Uterus (tissue), 4 donors: ENCODE results near the gene CPE. TPM values are rescaled to one million over a fixed set of nuclear protein-coding genes. Genes with fewer than 3 reads are reported as not detected.

Experiments
- DNase-seq, 2 donors: peaks; one replicate each; pipeline ENCODE4 v3.0.0-alpha.2; 2019 to 2020
- H3K27ac ChIP-seq, 2 donors: fragments of 200-600 bp; sonication (generic); 1 replicate in 1 of 2; 2 replicates in 1 of 2; pipeline ENCODE4 v1.5.1; 2016 to 2018
- H3K27me3 ChIP-seq, 2 donors: fragments of 200-600 bp; sonication (generic); one replicate each; pipeline ENCODE4 v1.5.1; 2018 to 2019; ENCODE audit warnings: control low read depth in 1 of 2
- H3K36me3 ChIP-seq, 2 donors: fragments of 200-600 bp; sonication (generic); one replicate each; pipeline ENCODE4 v1.5.1; 2019; ENCODE audit warnings: control low read depth in 1 of 2
- H3K4me1 ChIP-seq, 2 donors: fragments of 200-600 bp; sonication (generic); one replicate each; pipeline ENCODE4 v1.5.1; 2018 to 2019; ENCODE audit warnings: control low read depth in 1 of 2
- H3K4me3 ChIP-seq, 2 donors: fragments of 200-600 bp; sonication (generic); 1 replicate in 1 of 2; 2 replicates in 1 of 2; pipeline ENCODE4 v1.5.1; 2018 to 2019; ENCODE audit warnings: mild to moderate bottlenecking in 1 of 2
- H3K9me3 ChIP-seq, 2 donors: fragments of 200-600 bp; sonication (generic); one replicate each; pipeline ENCODE4 v1.5.1; 2019; ENCODE audit warnings: control low read depth in 1 of 2
- POLR2A ChIP-seq, 2 donors: fragments of 450-650 bp; IDR thresholded peaks; one replicate each; pipeline ENCODE4 v1.6.1; 2016; ENCODE audit warnings: antibody characterized with exemption in 2 of 2, mild to moderate bottlenecking in 1 of 2, moderate library complexity in 1 of 2
- intact Hi-C: fragments of 100-400 bp; cut with DNase I; formaldehyde crosslinking; loops from one replicate; pipeline ENCODE4 v1.15.1; 2023; ENCODE audit warnings: low total_unique reads
- total RNA-seq, 4 donors: library from RNA; depleted of rRNA in 3 of 4; stranded (reverse); fragments of >200 nt in 3 of 4; gene quantifications; one replicate each; pipeline versions ENCODE4 v1.1.0 to v1.2.4, GENCODE V29; 2014 to 2023
- TF ChIP-seq, protein P1 (sequence below), 4 experiments: fragments of 200-600 bp in 2 of 4; fragments of 450-650 bp in 2 of 4; sonication (generic) in 2 of 4; IDR thresholded peaks; one replicate each; pipeline ENCODE4 v1.5.1; 2016 to 2019; ENCODE audit warnings: antibody characterized with exemption in 4 of 4, mild to moderate bottlenecking in 2 of 4, moderate library complexity in 1 of 4
- donor health status: DM: yes; HTN: yes; CAD: no.

CPE gene
- total RNA-seq, 4 donors from 2014 or later: 85.0 to 395 (median 129) TPM

- no peak for TF ChIP-seq POLR2A (IDR thresholded peaks at IDR 0.05)
- TF ChIP-seq, protein P1, sequence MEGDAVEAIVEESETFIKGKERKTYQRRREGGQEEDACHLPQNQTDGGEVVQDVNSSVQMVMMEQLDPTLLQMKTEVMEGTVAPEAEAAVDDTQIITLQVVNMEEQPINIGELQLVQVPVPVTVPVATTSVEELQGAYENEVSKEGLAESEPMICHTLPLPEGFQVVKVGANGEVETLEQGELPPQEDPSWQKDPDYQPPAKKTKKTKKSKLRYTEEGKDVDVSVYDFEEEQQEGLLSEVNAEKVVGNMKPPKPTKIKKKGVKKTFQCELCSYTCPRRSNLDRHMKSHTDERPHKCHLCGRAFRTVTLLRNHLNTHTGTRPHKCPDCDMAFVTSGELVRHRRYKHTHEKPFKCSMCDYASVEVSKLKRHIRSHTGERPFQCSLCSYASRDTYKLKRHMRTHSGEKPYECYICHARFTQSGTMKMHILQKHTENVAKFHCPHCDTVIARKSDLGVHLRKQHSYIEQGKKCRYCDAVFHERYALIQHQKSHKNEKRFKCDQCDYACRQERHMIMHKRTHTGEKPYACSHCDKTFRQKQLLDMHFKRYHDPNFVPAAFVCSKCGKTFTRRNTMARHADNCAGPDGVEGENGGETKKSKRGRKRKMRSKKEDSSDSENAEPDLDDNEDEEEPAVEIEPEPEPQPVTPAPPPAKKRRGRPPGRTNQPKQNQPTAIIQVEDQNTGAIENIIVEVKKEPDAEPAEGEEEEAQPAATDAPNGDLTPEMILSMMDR (IDR thresholded peaks at IDR 0.05): no peak
- intact Hi-C loops: no loop called here
- H3K9me3 ChIP-seq: no peaks in the 10 kb centered on the region
Measured at GRCh38 chr4:165454426-165454825, 75.6 kb downstream of the CPE start.

GRCh38 chr4:165457793-165458192, 79.0 kb downstream of the CPE start:
- intact Hi-C loops: no loop called here
- DNase-seq: no peak
- H3K4me1 ChIP-seq: no peaks in the 10 kb centered on the region
- no peak overlapping the region for H3K27ac ChIP-seq
- TF ChIP-seq, protein P1 (IDR thresholded peaks at IDR 0.05): no peak
- TF ChIP-seq POLR2A (IDR thresholded peaks at IDR 0.05): no peak
- no peaks in the 10 kb centered on the region for H3K36me3 ChIP-seq
- H3K27me3 ChIP-seq: no peaks in the 10 kb centered on the region
- H3K4me3 ChIP-seq: no peak overlapping the region
- H3K9me3 ChIP-seq: no peaks in the 10 kb centered on the region

More at GRCh38 chr4:165454426-165454825, 75.6 kb downstream of the CPE start:
- DNase-seq: no peak
- Histone ChIP-seq H3K4me1 (no peaks in the 10 kb centered on the region), H3K4me3 (no peak overlapping the region), H3K36me3 (no peaks in the 10 kb centered on the region), H3K27ac (no peak overlapping the region), H3K27me3 (no peaks in the 10 kb centered on the region)

DNA sequence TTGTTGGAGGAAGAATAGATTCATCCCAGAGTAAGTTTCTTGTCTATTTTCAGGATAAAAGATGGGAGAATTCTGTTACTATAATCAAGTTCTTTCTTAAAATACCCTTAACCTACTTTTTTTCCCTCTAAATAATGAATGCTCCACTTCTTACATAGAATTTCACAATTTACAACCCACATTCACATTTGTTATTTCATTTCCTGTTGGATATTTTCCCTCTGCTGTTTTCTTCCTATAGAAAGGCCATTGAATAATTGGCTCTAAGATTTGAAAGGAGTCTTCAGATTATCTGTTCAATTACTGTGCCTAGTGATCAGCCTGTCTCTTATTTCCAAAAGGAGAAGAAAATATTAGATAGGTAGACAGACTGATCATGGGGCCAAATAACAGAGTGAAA, 79.7 kb downstream of the CPE start:
- intact Hi-C loops: no loop called here
- no peaks in the 10 kb centered on the region for H3K4me1 ChIP-seq
- no peak for DNase-seq
- no peak overlapping the region for H3K27ac ChIP-seq
- H3K9me3 ChIP-seq: no peaks in the 10 kb centered on the region
- H3K27me3 ChIP-seq: no peaks in the 10 kb centered on the region
- TF ChIP-seq, protein P1 (IDR thresholded peaks at IDR 0.05): no peak
- no peak for TF ChIP-seq POLR2A (IDR thresholded peaks at IDR 0.05)
- no peak overlapping the region for H3K4me3 ChIP-seq
- H3K36me3 ChIP-seq: no peaks in the 10 kb centered on the region

- Histone ChIP-seq H3K27ac (no peak overlapping the region), H3K4me3 (no peak overlapping the region), H3K36me3 (no peaks in the 10 kb centered on the region), H3K4me1 (no peaks in the 10 kb centered on the region), H3K9me3 (no peaks in the 10 kb centered on the region), H3K27me3 (no peaks in the 10 kb centered on the region)
- TF ChIP-seq POLR2A (IDR thresholded peaks at IDR 0.05): no peak
- TF ChIP-seq, protein P1 (IDR thresholded peaks at IDR 0.05): no peak
- intact Hi-C loops: loop anchor here (5.0 to 10.0 kb wide), 2 partner anchors 106 to 329 kb away; no protein-coding TSS in a partner anchor
- peak; percentile 32 to 40 for DNase-seq
Measured at GRCh38 chr4:165461159-165461821, 82.5 kb downstream of the CPE start.

GRCh38 chr4:165462009-165462408, 83.2 kb downstream of the CPE start:
- H3K36me3 ChIP-seq: no peaks in the 10 kb centered on the region
- TF ChIP-seq POLR2A (IDR thresholded peaks at IDR 0.05): no peak
- TF ChIP-seq, protein P1 (IDR thresholded peaks at IDR 0.05): no peak
- no peak overlapping the region for H3K4me3 ChIP-seq
- no peaks in the 10 kb centered on the region for H3K4me1 ChIP-seq
- H3K27me3 ChIP-seq: no peaks in the 10 kb centered on the region
- intact Hi-C loops: loop anchor here (5.0 to 10.0 kb wide), 2 partner anchors 107 to 330 kb away; no protein-coding TSS in a partner anchor
- no peaks in the 10 kb centered on the region for H3K9me3 ChIP-seq
- no peak for DNase-seq
- no peak overlapping the region for H3K27ac ChIP-seq
